Neural cell (in vitro differentiated cells): ENCODE measurements around the gene PPM1N.

Experiments
- EZH2 ChIP-seq: fragments of 200-600, 300-800 bp; shearing (Covaris generic), sonication (generic); IDR thresholded peaks from 2 replicates; pipeline ENCODE4 v1.6.1; 2014; ENCODE audit warnings: antibody characterized with exemption, low read length, borderline replicate concordance, mild to moderate bottlenecking; ENCODE audit not compliant: insufficient read depth, poor library complexity, severe bottlenecking
- POLR2AphosphoS5 ChIP-seq: IDR thresholded peaks from 2 replicates; pipeline ENCODE4 v1.6.1; 2012
- RAD21 ChIP-seq: fragments of 450-650 bp; conservative IDR thresholded peaks from 2 replicates; pipeline ENCODE4 v1.6.1; 2014; ENCODE audit warnings: antibody characterized with exemption, mild to moderate bottlenecking, moderate library complexity
- TF ChIP-seq, protein P1 (sequence below): fragments of 450-650 bp; IDR thresholded peaks from 2 replicates; pipeline ENCODE4 v1.5.1; 2014; ENCODE audit warnings: antibody characterized with exemption, mild to moderate bottlenecking, moderate library complexity; ENCODE audit not compliant: poor library complexity, severe bottlenecking
- TF ChIP-seq, protein P2 (sequence below): IDR thresholded peaks from 2 replicates; pipeline ENCODE4 v1.6.1; 2012; ENCODE audit warnings: borderline replicate concordance

DNA sequence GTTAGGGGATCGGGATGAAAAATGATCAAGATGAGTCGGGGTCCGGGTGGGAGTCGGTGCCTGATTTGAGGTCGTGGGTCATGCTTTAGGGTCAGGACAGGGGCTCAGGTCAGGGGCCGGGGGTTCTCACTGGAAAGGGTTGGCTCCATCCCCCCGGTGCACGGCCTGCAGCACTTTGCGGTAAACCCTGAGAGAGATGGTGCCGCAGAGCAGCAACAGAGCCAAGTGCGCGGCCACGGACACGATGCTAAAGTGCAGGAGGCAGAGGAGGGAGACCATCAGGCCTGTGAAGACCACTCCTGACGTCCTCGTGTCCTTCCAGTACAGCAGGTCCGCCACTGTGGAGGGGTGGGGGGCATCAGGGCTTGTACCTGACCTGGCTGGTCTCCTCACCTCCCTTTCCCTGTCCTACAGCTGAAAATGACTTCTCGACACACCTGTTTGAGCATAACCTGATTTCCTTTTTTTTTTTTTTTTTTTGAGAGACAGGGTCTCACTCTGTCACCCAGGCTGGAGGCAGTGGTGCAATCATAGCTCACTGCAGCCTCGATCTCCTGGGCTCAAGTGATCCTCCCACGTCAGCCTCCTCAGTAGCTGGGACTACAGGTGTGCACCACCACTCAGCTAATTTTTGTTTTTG lies 8.9 kb upstream of the PPM1N start:
- TF ChIP-seq POLR2AphosphoS5 (no peak), RAD21 (no peak), EZH2 (no peak)
- TF ChIP-seq, protein P1, sequence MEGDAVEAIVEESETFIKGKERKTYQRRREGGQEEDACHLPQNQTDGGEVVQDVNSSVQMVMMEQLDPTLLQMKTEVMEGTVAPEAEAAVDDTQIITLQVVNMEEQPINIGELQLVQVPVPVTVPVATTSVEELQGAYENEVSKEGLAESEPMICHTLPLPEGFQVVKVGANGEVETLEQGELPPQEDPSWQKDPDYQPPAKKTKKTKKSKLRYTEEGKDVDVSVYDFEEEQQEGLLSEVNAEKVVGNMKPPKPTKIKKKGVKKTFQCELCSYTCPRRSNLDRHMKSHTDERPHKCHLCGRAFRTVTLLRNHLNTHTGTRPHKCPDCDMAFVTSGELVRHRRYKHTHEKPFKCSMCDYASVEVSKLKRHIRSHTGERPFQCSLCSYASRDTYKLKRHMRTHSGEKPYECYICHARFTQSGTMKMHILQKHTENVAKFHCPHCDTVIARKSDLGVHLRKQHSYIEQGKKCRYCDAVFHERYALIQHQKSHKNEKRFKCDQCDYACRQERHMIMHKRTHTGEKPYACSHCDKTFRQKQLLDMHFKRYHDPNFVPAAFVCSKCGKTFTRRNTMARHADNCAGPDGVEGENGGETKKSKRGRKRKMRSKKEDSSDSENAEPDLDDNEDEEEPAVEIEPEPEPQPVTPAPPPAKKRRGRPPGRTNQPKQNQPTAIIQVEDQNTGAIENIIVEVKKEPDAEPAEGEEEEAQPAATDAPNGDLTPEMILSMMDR, result no peak
- TF ChIP-seq, protein P2, sequence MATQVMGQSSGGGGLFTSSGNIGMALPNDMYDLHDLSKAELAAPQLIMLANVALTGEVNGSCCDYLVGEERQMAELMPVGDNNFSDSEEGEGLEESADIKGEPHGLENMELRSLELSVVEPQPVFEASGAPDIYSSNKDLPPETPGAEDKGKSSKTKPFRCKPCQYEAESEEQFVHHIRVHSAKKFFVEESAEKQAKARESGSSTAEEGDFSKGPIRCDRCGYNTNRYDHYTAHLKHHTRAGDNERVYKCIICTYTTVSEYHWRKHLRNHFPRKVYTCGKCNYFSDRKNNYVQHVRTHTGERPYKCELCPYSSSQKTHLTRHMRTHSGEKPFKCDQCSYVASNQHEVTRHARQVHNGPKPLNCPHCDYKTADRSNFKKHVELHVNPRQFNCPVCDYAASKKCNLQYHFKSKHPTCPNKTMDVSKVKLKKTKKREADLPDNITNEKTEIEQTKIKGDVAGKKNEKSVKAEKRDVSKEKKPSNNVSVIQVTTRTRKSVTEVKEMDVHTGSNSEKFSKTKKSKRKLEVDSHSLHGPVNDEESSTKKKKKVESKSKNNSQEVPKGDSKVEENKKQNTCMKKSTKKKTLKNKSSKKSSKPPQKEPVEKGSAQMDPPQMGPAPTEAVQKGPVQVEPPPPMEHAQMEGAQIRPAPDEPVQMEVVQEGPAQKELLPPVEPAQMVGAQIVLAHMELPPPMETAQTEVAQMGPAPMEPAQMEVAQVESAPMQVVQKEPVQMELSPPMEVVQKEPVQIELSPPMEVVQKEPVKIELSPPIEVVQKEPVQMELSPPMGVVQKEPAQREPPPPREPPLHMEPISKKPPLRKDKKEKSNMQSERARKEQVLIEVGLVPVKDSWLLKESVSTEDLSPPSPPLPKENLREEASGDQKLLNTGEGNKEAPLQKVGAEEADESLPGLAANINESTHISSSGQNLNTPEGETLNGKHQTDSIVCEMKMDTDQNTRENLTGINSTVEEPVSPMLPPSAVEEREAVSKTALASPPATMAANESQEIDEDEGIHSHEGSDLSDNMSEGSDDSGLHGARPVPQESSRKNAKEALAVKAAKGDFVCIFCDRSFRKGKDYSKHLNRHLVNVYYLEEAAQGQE, result no peak
